Neural progenitor cell (in vitro differentiated cells): ENCODE results near the gene CELSR3. TPM values are rescaled to one million over a fixed set of nuclear protein-coding genes. Genes with fewer than 3 reads are reported as not detected.

Experiments used
- DNase-seq: peaks from one replicate; pipeline ENCODE4 v3.0.0-alpha.2; 2016; ENCODE audit warnings: low spot score
- H2AFZ ChIP-seq: fragments of 200-600 bp; sonication (generic); replicated peaks from 2 replicates; pipeline ENCODE4 v1.6.1; 2016; ENCODE audit warnings: antibody characterized with exemption
- H3F3A ChIP-seq: fragments of 200-600 bp; sonication (generic); 2 replicates; pipeline ENCODE4 v1.6.1; 2016; ENCODE audit warnings: antibody characterized with exemption, low read depth
- H3K27ac ChIP-seq: fragments of 200-600 bp; sonication (generic); 2 replicates; pipeline ENCODE4 v1.5.1; 2016; ENCODE audit warnings: mild to moderate bottlenecking
- H3K27me3 ChIP-seq: fragments of 200-600 bp; sonication (generic); 2 replicates; pipeline ENCODE4 v1.6.1; 2016; ENCODE audit warnings: mild to moderate bottlenecking, moderate library complexity
- H3K36me3 ChIP-seq: fragments of 200-600 bp; sonication (generic); 2 replicates; pipeline ENCODE4 v1.5.1; 2016
- H3K4me1 ChIP-seq: fragments of 200-600 bp; sonication (generic); 2 replicates; pipeline ENCODE4 v1.6.1; 2016; ENCODE audit warnings: mixed run types
- H3K4me2 ChIP-seq: fragments of 200-600 bp; sonication (generic); 2 replicates; pipeline ENCODE4 v1.6.1; 2016
- H3K4me3 ChIP-seq: fragments of 200-600 bp; sonication (generic); 2 replicates; pipeline ENCODE4 v1.5.1; 2016
- H3K79me2 ChIP-seq: fragments of 200-600 bp; sonication (generic); 2 replicates; pipeline ENCODE4 v1.6.1; 2016; ENCODE audit warnings: low read depth
- H3K9ac ChIP-seq: fragments of 200-600 bp; sonication (generic); 2 replicates; pipeline ENCODE4 v1.6.1; 2016
- H3K9me3 ChIP-seq: fragments of 200-600 bp; sonication (generic); 2 replicates; pipeline ENCODE4 v1.5.1; 2016; ENCODE audit warnings: low read depth
- H4K20me1 ChIP-seq: fragments of 200-600 bp; sonication (generic); 2 replicates; pipeline ENCODE4 v1.6.1; 2016; ENCODE audit warnings: low read depth
- H3K27ac Mint-ChIP-seq: 3 replicates; pipeline ENCODE4 v1.8.0; 2021; ENCODE audit warnings: mixed read lengths
- H3K27me3 Mint-ChIP-seq: 2 replicates; pipeline ENCODE4 v1.8.0; 2022; ENCODE audit warnings: low read depth, mild to moderate bottlenecking, inconsistent platforms, moderate library complexity, mixed read lengths; ENCODE audit not compliant: insufficient read depth
- H3K36me3 Mint-ChIP-seq: 3 replicates; pipeline ENCODE4 v1.8.0; 2021; ENCODE audit warnings: mixed read lengths
- H3K4me1 Mint-ChIP-seq: 3 replicates; pipeline ENCODE4 v1.8.0; 2021; ENCODE audit warnings: mixed read lengths
- H3K4me3 Mint-ChIP-seq: 3 replicates; pipeline ENCODE4 v1.8.0; 2021; ENCODE audit warnings: mild to moderate bottlenecking, moderate library complexity, mixed read lengths
- H3K9me3 Mint-ChIP-seq: 3 replicates; pipeline ENCODE4 v1.8.0; 2020; ENCODE audit warnings: mixed read lengths
- EZH2 ChIP-seq: fragments of 200-600 bp; sonication (generic); IDR thresholded peaks from 2 replicates; pipeline ENCODE4 v1.6.1; 2017; ENCODE audit warnings: antibody characterized with exemption, mild to moderate bottlenecking, moderate library complexity
- EZH2phosphoT487 ChIP-seq: fragments of 200-600 bp; sonication (generic); IDR thresholded peaks from 2 replicates; pipeline ENCODE4 v1.6.1; 2017; ENCODE audit warnings: antibody characterized with exemption
- total RNA-seq: library from RNA; depleted of rRNA; stranded (reverse); fragments of >200 nt; gene quantifications from 2 replicates; pipeline ENCODE4 v1.2.3, GENCODE V29; 2015; ENCODE audit warnings: low replicate concordance
- TF ChIP-seq, protein P1 (sequence below): fragments of 200-600 bp; sonication (generic); IDR thresholded peaks from 2 replicates; pipeline ENCODE4 v1.5.1; 2017; ENCODE audit warnings: antibody characterized with exemption, mild to moderate bottlenecking

Gene CELSR3
- total RNA-seq, 1 donor from 2014 or later, result 9.9 TPM

DNA sequence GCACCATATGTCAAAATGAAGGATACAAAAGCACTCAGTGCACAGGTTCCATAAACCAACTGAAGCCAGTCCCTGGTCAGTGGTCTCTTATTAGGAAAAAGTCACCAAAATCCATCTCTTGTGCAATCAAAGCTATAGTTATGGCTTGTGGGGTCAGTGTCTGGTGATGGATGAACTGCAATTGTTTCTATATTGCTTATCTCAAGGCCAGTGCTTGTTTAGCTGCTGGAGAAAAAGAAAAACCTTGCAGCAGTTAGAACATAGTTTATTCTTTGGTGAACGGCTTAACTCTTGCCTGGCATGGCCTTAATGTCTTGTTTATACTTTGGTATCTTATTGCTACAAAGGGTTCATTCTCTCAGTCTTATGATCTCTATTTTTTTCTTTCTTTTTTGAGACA is 50.4 kb downstream of the CELSR3 start:
- Mint-ChIP-seq H3K36me3 (peaks cover 15% of the 10 kb centered on the region), H3K9me3 (peaks cover 5% of the 10 kb centered on the region), H3K27me3 (peaks cover 7% of the 10 kb centered on the region), H3K4me1 (peaks cover 12% of the 10 kb centered on the region), H3K27ac (no peak overlapping the region), H3K4me3 (no peak overlapping the region)
- Histone ChIP-seq H3K4me2 (no peak overlapping the region), H3K9ac (no peak overlapping the region), H4K20me1 (peaks cover 8% of the 10 kb centered on the region), H3K27ac (no peak overlapping the region), H3K4me1 (peaks cover 13% of the 10 kb centered on the region), H2AFZ (no peak overlapping the region), H3K9me3 (no peaks in the 10 kb centered on the region), H3K4me3 (no peak overlapping the region), H3K36me3 (no peaks in the 10 kb centered on the region), H3F3A (peaks cover 22% of the 10 kb centered on the region), H3K79me2 (peaks cover 36% of the 10 kb centered on the region), H3K27me3 (no peaks in the 10 kb centered on the region)
- TF ChIP-seq, protein P1, sequence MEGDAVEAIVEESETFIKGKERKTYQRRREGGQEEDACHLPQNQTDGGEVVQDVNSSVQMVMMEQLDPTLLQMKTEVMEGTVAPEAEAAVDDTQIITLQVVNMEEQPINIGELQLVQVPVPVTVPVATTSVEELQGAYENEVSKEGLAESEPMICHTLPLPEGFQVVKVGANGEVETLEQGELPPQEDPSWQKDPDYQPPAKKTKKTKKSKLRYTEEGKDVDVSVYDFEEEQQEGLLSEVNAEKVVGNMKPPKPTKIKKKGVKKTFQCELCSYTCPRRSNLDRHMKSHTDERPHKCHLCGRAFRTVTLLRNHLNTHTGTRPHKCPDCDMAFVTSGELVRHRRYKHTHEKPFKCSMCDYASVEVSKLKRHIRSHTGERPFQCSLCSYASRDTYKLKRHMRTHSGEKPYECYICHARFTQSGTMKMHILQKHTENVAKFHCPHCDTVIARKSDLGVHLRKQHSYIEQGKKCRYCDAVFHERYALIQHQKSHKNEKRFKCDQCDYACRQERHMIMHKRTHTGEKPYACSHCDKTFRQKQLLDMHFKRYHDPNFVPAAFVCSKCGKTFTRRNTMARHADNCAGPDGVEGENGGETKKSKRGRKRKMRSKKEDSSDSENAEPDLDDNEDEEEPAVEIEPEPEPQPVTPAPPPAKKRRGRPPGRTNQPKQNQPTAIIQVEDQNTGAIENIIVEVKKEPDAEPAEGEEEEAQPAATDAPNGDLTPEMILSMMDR, result no peak
- DNase-seq, result no peak

- TF ChIP-seq EZH2, result no peak
- TF ChIP-seq, protein P1, result peak; percentile 56
- H3K27me3 Mint-ChIP-seq, result peaks cover 6% of the 10 kb centered on the region
- H3K4me1 Mint-ChIP-seq, result peaks cover 12% of the 10 kb centered on the region
- peaks cover 53% of the 10 kb centered on the region for H3K79me2 ChIP-seq
- peaks cover 22% of the 10 kb centered on the region for H3F3A ChIP-seq
- H3K27ac Mint-ChIP-seq, result peak within 1 kb of the TSS; percentile 93
- peak within 1 kb of the TSS; percentile 88 for H2AFZ ChIP-seq
- H3K27ac ChIP-seq, result no peak within 1 kb of the TSS
- no peaks in the 10 kb centered on the region for H3K9me3 Mint-ChIP-seq
- peaks cover 13% of the 10 kb centered on the region for H3K4me1 ChIP-seq
- peak within 1 kb of the TSS; percentile 86 for H3K4me3 ChIP-seq
- DNase-seq, result peak; percentile 98
- no peaks in the 10 kb centered on the region for H3K27me3 ChIP-seq
- H4K20me1 ChIP-seq, result peaks cover 14% of the 10 kb centered on the region
- H3K36me3 ChIP-seq, result no peaks in the 10 kb centered on the region
- peak within 1 kb of the TSS; percentile 98 for H3K4me3 Mint-ChIP-seq
- H3K9me3 ChIP-seq, result no peaks in the 10 kb centered on the region
- H3K9ac ChIP-seq, result peak within 1 kb of the TSS; percentile 79
- H3K36me3 Mint-ChIP-seq, result peaks cover 21% of the 10 kb centered on the region
- H3K4me2 ChIP-seq, result peak within 1 kb of the TSS; percentile 99
Measured at GRCh38 chr3:48609088-48610005, 53.3 kb downstream of the CELSR3 start, which contains the start of gene UQCRC1. Gene UQCRC1 (minus strand): TSS chr3:48609646. CDS start chr3:48609620, 26 bp downstream.

DNA sequence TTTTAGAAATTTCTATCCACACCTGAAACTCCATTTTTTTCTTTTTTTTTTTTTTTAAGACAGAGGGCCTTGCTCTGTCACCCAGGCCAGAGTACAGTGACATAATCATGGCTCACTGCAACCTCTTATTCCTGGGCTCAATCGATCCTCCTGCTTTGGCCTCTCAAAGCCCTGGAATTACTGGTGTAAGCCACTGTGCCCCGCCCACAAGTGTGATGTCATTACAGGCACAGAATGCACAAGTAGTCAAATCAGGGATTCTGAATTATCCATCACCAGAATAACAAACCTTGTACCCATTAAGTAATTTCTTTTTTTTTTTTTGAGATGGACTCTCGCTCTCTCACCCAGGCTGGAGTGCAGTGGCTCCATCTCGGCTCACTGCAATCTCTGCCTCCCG is 55.2 kb downstream of the CELSR3 start:
- H3K27me3 ChIP-seq, result no peaks in the 10 kb centered on the region
- peaks cover 12% of the 10 kb centered on the region for H3K4me1 Mint-ChIP-seq
- H3K36me3 Mint-ChIP-seq, result peaks cover 25% of the 10 kb centered on the region
- peaks cover 14% of the 10 kb centered on the region for H4K20me1 ChIP-seq
- H3K79me2 ChIP-seq, result peaks cover 53% of the 10 kb centered on the region
- no peaks in the 10 kb centered on the region for H3K9me3 Mint-ChIP-seq
- TF ChIP-seq EZH2phosphoT487 (no peak), EZH2 (no peak)
- TF ChIP-seq, protein P1, result no peak
- H3K27ac Mint-ChIP-seq, result no peak overlapping the region
- no peak overlapping the region for H3K4me2 ChIP-seq
- peaks cover 2% of the 10 kb centered on the region for H3K27me3 Mint-ChIP-seq
- H3K9ac ChIP-seq, result no peak overlapping the region
- no peaks in the 10 kb centered on the region for H3K36me3 ChIP-seq
- H2AFZ ChIP-seq, result no peak overlapping the region
- no peaks in the 10 kb centered on the region for H3K9me3 ChIP-seq
- no peak overlapping the region for H3K27ac ChIP-seq
- DNase-seq, result no peak
- peaks cover 22% of the 10 kb centered on the region for H3F3A ChIP-seq
- peak overlapping the region; percentile 98 for H3K4me3 Mint-ChIP-seq
- H3K4me3 ChIP-seq, result no peak overlapping the region
- peaks cover 13% of the 10 kb centered on the region for H3K4me1 ChIP-seq
